Astrocyte of the cerebellum (primary cell): Measurements from ENCODE around the gene GATB.

Source experiments
- DNase-seq: peaks from one replicate; pipeline ENCODE4 v3.0.0-alpha.2; 2011; ENCODE audit warnings: low read depth
- H3K4me3 ChIP-seq: 2 replicates; pipeline ENCODE4 v1.5.1; 2011; ENCODE audit warnings: mild to moderate bottlenecking, low read depth, low read length, moderate library complexity
- in situ Hi-C: cut with HindIII; loops from 2 replicates; pipeline ENCODE4 v1.10.0; 2017; ENCODE audit warnings: low sequenced_read_pairs
- TF ChIP-seq, protein P1 (sequence below): IDR thresholded peaks from 2 replicates; pipeline ENCODE4 v1.5.1; 2012; ENCODE audit warnings: low read length, low read depth, moderate library complexity, mild to moderate bottlenecking; ENCODE audit errors: missing control alignments

GATB gene

GRCh38 chr4:151806511-151806927, 45.7 kb upstream of the GATB start:
- H3K4me3 ChIP-seq: no peak overlapping the region
- DNase-seq: peak; percentile 59
- TF ChIP-seq, protein P1, sequence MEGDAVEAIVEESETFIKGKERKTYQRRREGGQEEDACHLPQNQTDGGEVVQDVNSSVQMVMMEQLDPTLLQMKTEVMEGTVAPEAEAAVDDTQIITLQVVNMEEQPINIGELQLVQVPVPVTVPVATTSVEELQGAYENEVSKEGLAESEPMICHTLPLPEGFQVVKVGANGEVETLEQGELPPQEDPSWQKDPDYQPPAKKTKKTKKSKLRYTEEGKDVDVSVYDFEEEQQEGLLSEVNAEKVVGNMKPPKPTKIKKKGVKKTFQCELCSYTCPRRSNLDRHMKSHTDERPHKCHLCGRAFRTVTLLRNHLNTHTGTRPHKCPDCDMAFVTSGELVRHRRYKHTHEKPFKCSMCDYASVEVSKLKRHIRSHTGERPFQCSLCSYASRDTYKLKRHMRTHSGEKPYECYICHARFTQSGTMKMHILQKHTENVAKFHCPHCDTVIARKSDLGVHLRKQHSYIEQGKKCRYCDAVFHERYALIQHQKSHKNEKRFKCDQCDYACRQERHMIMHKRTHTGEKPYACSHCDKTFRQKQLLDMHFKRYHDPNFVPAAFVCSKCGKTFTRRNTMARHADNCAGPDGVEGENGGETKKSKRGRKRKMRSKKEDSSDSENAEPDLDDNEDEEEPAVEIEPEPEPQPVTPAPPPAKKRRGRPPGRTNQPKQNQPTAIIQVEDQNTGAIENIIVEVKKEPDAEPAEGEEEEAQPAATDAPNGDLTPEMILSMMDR: no peak
- in situ Hi-C loops: loop anchor here (5.0 kb wide), 1 partner anchor 94 kb away; no protein-coding TSS in a partner anchor

DNA sequence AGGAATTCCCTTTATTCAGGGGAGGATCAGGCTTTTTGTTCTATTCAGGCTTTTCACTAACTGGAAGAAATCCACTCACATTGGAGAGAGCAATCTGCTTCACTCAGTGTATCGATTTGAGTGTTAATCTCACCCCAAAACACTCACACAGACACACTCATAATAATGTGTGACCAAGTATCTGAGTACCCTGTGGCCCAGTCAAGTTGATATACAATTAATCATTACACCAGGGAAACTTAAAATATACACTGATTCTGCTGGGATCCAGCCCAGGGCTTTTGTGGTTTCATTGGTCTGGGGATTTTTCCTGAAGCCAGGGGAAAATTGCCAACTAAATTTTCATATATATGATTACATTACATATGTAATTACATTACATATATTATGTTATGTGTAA, 44.0 kb upstream of the GATB start:
- in situ Hi-C loops: loop anchor here (5.0 kb wide), 1 partner anchor 93 kb away; no protein-coding TSS in a partner anchor
- TF ChIP-seq, protein P1: no peak
- no peak overlapping the region for H3K4me3 ChIP-seq
- DNase-seq: peak; percentile 40

DNA sequence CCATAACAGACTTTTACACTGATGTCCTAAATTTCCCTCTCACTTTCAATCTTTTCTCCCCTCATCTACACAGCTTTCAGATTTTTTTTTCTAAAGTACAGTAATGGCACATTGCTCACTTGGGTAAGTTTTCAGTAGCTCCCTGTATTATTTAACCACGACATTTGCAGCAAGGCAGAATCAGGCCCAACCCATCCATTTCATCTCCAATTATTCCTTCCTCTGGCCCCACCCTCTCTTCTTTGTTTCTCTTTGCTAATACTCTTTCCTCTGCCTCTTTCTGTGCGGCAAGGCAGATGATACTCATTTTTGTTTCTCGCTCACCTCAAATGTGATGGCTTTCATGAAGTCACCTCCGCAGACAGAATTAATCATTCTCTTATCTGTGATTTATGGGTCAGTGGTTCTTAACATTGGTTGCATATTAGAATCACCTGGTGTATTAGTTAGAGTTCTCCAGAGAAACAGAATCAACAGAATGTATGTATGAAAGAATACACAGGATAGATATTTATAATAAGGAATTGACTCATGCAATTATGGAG, 43.4 kb upstream of the GATB start:
- H3K4me3 ChIP-seq: no peak overlapping the region
- TF ChIP-seq, protein P1: no peak
- no peak for DNase-seq
- in situ Hi-C loops: no loop called here

DNA sequence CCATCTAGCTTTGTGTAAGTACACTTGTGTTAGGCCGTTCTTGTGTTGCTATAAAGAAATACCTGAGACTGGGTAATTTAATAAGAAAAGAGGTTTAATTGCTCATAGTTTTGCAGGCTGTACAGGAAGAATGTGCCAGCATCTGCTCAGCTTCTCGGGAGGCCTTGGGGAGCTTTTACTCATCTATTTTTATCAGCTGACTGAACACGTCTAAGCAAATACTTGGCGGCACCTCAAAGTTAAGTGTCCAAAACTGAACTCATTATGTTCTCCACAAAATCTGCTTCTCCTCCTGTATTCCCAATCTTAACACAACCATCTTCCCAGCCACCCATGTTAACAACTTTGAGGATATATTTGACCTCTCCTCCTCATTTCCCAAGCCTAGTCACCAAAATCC, 42.4 kb upstream of the GATB start:
- TF ChIP-seq, protein P1: no peak
- DNase-seq: no peak
- no peak overlapping the region for H3K4me3 ChIP-seq
- in situ Hi-C loops: no loop called here

DNA sequence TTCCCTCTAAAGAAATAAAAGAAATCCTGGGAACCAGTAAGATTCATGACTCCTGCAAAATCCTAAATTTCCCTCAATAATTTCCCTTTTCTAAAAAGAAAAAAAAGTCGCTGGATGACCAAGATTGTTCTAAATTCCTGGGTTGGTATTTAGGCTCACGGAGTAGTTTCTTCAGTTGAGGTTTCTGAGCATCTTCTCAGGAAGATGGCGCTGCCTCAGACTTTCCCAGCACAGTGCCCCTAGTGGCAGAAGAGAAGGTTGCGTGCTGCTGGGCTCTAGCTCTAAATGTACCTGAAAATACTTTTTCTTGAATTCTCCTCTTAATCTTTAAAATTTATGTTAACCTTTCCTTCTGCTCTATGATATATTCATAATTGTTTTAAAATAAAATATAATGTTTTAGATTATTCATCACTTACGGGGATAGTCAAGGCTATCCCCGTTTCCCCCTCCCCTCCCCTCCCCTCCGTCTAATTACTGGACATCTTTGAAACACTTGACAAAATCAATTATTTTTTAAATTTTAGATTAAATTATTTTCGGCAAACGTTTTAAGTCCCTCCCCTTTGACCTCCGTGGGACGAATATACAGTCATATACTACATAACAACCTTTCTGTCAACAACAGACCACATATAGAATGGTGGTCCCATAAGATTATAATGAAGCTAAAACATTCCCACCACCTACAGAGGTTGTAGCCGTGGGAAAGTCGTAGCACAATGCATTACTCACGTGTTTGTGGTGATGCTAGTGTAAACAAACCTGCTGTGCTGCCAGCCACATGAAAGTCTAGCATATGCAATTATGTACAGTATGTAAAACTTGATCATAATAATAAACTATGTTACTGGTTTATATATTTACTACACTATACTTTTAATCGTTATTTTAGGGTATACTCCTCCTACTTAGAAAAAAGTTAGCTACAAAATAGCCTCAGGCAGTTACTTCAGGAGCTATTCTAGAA, 41.0 kb upstream of the GATB start:
- DNase-seq: peak; percentile 81
- in situ Hi-C loops: no loop called here
- H3K4me3 ChIP-seq: no peak overlapping the region
- TF ChIP-seq, protein P1: peak; percentile 75

DNA sequence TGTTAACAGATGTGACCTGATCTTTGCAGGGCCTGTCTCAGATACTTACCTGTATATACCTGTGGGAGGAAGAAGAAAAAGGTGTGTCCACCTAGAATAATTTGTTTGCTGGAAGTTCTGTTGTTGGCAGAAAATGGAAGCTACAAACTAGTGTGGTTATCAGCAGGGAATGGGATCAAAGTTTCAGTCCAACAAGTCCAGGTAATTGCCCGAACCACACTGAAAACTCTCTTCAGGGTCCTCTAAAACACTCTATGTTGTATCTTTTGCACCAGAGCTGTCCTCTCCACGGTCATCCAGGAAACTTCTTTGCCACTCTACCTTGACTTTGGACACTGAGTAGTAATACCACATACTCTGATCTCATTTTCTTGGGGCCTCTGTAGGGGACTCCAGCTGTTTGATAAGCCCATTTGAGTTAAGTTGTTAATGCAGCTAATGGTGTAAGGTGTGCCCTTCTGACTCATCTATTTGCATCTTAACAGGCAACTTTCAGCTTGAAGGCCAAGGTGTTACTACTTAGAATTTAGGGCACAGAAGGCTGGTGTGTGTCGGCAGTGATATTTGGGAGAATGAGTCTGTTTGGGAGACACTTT, 38.7 kb upstream of the GATB start:
- no peak for DNase-seq
- in situ Hi-C loops: no loop called here
- H3K4me3 ChIP-seq: no peak overlapping the region
- TF ChIP-seq, protein P1: no peak
